Nephron progenitor cell (in vitro differentiated cells): ENCODE results near the gene SPSB2.
A peak's percentile ranks its signal among the peaks of the same experiment; 100 is the strongest.
"Not testable (repeated sequence)": the region's sequence is repeated elsewhere in the genome, so short reads cannot be mapped to it uniquely, and the experiment has no call there.

Source experiments
- DNase-seq: peaks from one replicate; pipeline ENCODE4 v3.0.0; 2021
- H3K27ac Mint-ChIP-seq: 2 replicates; pipeline ENCODE4 v1.8.0; 2021; ENCODE audit warnings: mild to moderate bottlenecking, moderate library complexity, mixed read lengths
- H3K27me3 Mint-ChIP-seq: 2 replicates; pipeline ENCODE4 v1.8.0; 2021; ENCODE audit warnings: mild to moderate bottlenecking, low read depth, mixed read lengths; ENCODE audit not compliant: poor library complexity
- H3K36me3 Mint-ChIP-seq: 2 replicates; pipeline ENCODE4 v1.8.0; 2021; ENCODE audit warnings: low read depth, mixed read lengths
- H3K4me1 Mint-ChIP-seq: 2 replicates; pipeline ENCODE4 v1.8.0; 2021; ENCODE audit warnings: mixed read lengths
- H3K4me3 Mint-ChIP-seq: 2 replicates; pipeline ENCODE4 v1.8.0; 2021; ENCODE audit warnings: mild to moderate bottlenecking, moderate library complexity, mixed read lengths
- H3K9me3 Mint-ChIP-seq: 2 replicates; pipeline ENCODE4 v1.8.0; 2021; ENCODE audit warnings: mild to moderate bottlenecking, moderate library complexity, mixed read lengths
- CTCF ChIP-seq: fragments of 200-600 bp; sonication (generic); IDR thresholded peaks from 2 replicates; pipeline ENCODE4 v1.5.0; 2021; ENCODE audit warnings: antibody characterized with exemption

Gene SPSB2

GRCh38 chr12:6902448-6902847 is 29.3 kb upstream of the SPSB2 start:
- Mint-ChIP-seq H3K36me3 (no peaks in the 10 kb centered on the region), H3K9me3 (no peaks in the 10 kb centered on the region), H3K27me3 (peaks cover under 1% of the 10 kb centered on the region), H3K4me3 (no peak overlapping the region), H3K4me1 (peaks cover 7% of the 10 kb centered on the region), H3K27ac (no peak overlapping the region)
- no peak for TF ChIP-seq CTCF
- DNase-seq = no peak

GRCh38 chr12:6899837-6900519 is 26.9 kb upstream of the SPSB2 start:
- H3K27ac Mint-ChIP-seq = no peak overlapping the region
- TF ChIP-seq CTCF = no peak
- H3K36me3 Mint-ChIP-seq = no peaks in the 10 kb centered on the region
- H3K4me3 Mint-ChIP-seq = no peak overlapping the region
- no peak for DNase-seq
- H3K27me3 Mint-ChIP-seq = peaks cover 5% of the 10 kb centered on the region
- no peaks in the 10 kb centered on the region for H3K9me3 Mint-ChIP-seq
- peaks cover 7% of the 10 kb centered on the region for H3K4me1 Mint-ChIP-seq

GRCh38 chr12:6899427-6899826 is 26.3 kb upstream of the SPSB2 start:
- no peak for DNase-seq
- Mint-ChIP-seq H3K36me3 (no peaks in the 10 kb centered on the region), H3K27me3 (peaks cover 9% of the 10 kb centered on the region), H3K4me3 (no peak overlapping the region), H3K4me1 (peaks cover 7% of the 10 kb centered on the region), H3K27ac (no peak overlapping the region), H3K9me3 (no peaks in the 10 kb centered on the region)
- no peak for TF ChIP-seq CTCF

- Mint-ChIP-seq H3K4me1 (peaks cover 15% of the 10 kb centered on the region), H3K9me3 (no peaks in the 10 kb centered on the region), H3K27ac (no peak overlapping the region), H3K36me3 (no peaks in the 10 kb centered on the region), H3K27me3 (peaks cover 9% of the 10 kb centered on the region), H3K4me3 (no peak overlapping the region)
- no peak for DNase-seq
- TF ChIP-seq CTCF = no peak
Measured at GRCh38 chr12:6896846-6897435, 23.8 kb upstream of the SPSB2 start.

GRCh38 chr12:6894321-6894720 is 21.2 kb upstream of the SPSB2 start:
- no peaks in the 10 kb centered on the region for H3K9me3 Mint-ChIP-seq

GRCh38 chr12:6892683-6893082 is 19.6 kb upstream of the SPSB2 start:
- not testable (repeated sequence) for H3K36me3 Mint-ChIP-seq, H3K27ac Mint-ChIP-seq, H3K27me3 Mint-ChIP-seq, DNase-seq, H3K9me3 Mint-ChIP-seq
- Mint-ChIP-seq H3K4me1 (peaks cover 28% of the 10 kb centered on the region), H3K4me3 (peak overlapping the region; percentile 24)

More at GRCh38 chr12:6894321-6894720, 21.2 kb upstream of the SPSB2 start:
- H3K27me3 Mint-ChIP-seq = peaks cover 9% of the 10 kb centered on the region
- no peak for TF ChIP-seq CTCF
- no peak overlapping the region for H3K27ac Mint-ChIP-seq
- no peak overlapping the region for H3K4me3 Mint-ChIP-seq
- peaks cover 24% of the 10 kb centered on the region for H3K4me1 Mint-ChIP-seq
- no peak for DNase-seq
- H3K36me3 Mint-ChIP-seq = no peaks in the 10 kb centered on the region
